ENCODE measurements around the gene NHEJ1.

The NHEJ1 gene

GRCh38 chr2:219112062-219112406 lies 48.6 kb downstream of the NHEJ1 start:
- TF ChIP-seq POLR2A (IDR thresholded peaks at IDR 0.05; ENCODE audit: low read depth, low read length) (no peak), TAF1 (IDR thresholded peaks at IDR 0.05; ENCODE audit: borderline replicate concordance, low read depth, low read length) (no peak), POLR2AphosphoS5 (IDR thresholded peaks at IDR 0.05; ENCODE audit: low read depth, low read length) (no peak)
- DNase-seq (ENCODE audit: insufficient read length) (no peak), FAIRE-seq (no peak)

GRCh38 chr2:219111375-219112061 lies 49.1 kb downstream of the NHEJ1 start:
- DNase-seq (ENCODE audit: insufficient read length) (no peak), FAIRE-seq (no peak)
- TF ChIP-seq TAF1 (IDR thresholded peaks at IDR 0.05; ENCODE audit: borderline replicate concordance, low read depth, low read length) (no peak), POLR2AphosphoS5 (IDR thresholded peaks at IDR 0.05; ENCODE audit: low read depth, low read length) (no peak), POLR2A (IDR thresholded peaks at IDR 0.05; ENCODE audit: low read depth, low read length) (no peak)

- TF ChIP-seq POLR2AphosphoS5 (IDR thresholded peaks at IDR 0.05; ENCODE audit: low read depth, low read length) (no peak), TAF1 (IDR thresholded peaks at IDR 0.05; ENCODE audit: borderline replicate concordance, low read depth, low read length) (no peak), POLR2A (IDR thresholded peaks at IDR 0.05; ENCODE audit: low read depth, low read length) (no peak)
- FAIRE-seq (no peak), DNase-seq (ENCODE audit: insufficient read length) (no peak)
Observed at GRCh38 chr2:219109471-219109870, 51.1 kb downstream of the NHEJ1 start.

- FAIRE-seq (no peak), DNase-seq (ENCODE audit: insufficient read length) (no peak)
- TF ChIP-seq POLR2AphosphoS5 (IDR thresholded peaks at IDR 0.05; ENCODE audit: low read depth, low read length) (no peak), POLR2A (IDR thresholded peaks at IDR 0.05; ENCODE audit: low read depth, low read length) (no peak), TAF1 (IDR thresholded peaks at IDR 0.05; ENCODE audit: borderline replicate concordance, low read depth, low read length) (no peak)
Observed at GRCh38 chr2:219107758-219108157, 52.9 kb downstream of the NHEJ1 start.

GRCh38 chr2:219106251-219106650 lies 54.4 kb downstream of the NHEJ1 start:
- no peak for FAIRE-seq
- no peak for DNase-seq (ENCODE audit: insufficient read length)
- TF ChIP-seq TAF1 (IDR thresholded peaks at IDR 0.05; ENCODE audit: borderline replicate concordance, low read depth, low read length) (no peak), POLR2AphosphoS5 (IDR thresholded peaks at IDR 0.05; ENCODE audit: low read depth, low read length) (no peak), POLR2A (IDR thresholded peaks at IDR 0.05; ENCODE audit: low read depth, low read length) (no peak)

GRCh38 chr2:219104107-219105035 lies 56.2 kb downstream of the NHEJ1 start:
- peak; percentile 34 for DNase-seq (ENCODE audit: insufficient read length)
- FAIRE-seq: peak; percentile 88
- TF ChIP-seq POLR2A (IDR thresholded peaks at IDR 0.05; ENCODE audit: low read depth, low read length) (no peak), POLR2AphosphoS5 (IDR thresholded peaks at IDR 0.05; ENCODE audit: low read depth, low read length) (no peak), TAF1 (IDR thresholded peaks at IDR 0.05; ENCODE audit: borderline replicate concordance, low read depth, low read length) (no peak)

GRCh38 chr2:219099329-219099728 lies 61.3 kb downstream of the NHEJ1 start:
- peak; percentile 5 for FAIRE-seq
- no peak for DNase-seq (ENCODE audit: insufficient read length)
- TF ChIP-seq POLR2A (IDR thresholded peaks at IDR 0.05; ENCODE audit: low read depth, low read length) (no peak), POLR2AphosphoS5 (IDR thresholded peaks at IDR 0.05; ENCODE audit: low read depth, low read length) (no peak), TAF1 (IDR thresholded peaks at IDR 0.05; ENCODE audit: borderline replicate concordance, low read depth, low read length) (no peak)

GRCh38 chr2:219095406-219095935 lies 65.1 kb downstream of the NHEJ1 start:
- FAIRE-seq (no peak), DNase-seq (ENCODE audit: insufficient read length) (no peak)
- TF ChIP-seq TAF1 (IDR thresholded peaks at IDR 0.05; ENCODE audit: borderline replicate concordance, low read depth, low read length) (no peak), POLR2A (IDR thresholded peaks at IDR 0.05; ENCODE audit: low read depth, low read length) (no peak), POLR2AphosphoS5 (IDR thresholded peaks at IDR 0.05; ENCODE audit: low read depth, low read length) (no peak)

GRCh38 chr2:219094171-219094570 lies 66.4 kb downstream of the NHEJ1 start:
- no peak for TF ChIP-seq POLR2A (IDR thresholded peaks at IDR 0.05; ENCODE audit: low read depth, low read length)
- FAIRE-seq: no peak
- DNase-seq (ENCODE audit: insufficient read length): no peak

GRCh38 chr2:219090436-219091299 lies 69.9 kb downstream of the NHEJ1 start:
- no peak for FAIRE-seq
- TF ChIP-seq TAF1 (IDR thresholded peaks at IDR 0.05; ENCODE audit: borderline replicate concordance, low read depth, low read length) (no peak), POLR2A (IDR thresholded peaks at IDR 0.05; ENCODE audit: low read depth, low read length) (no peak), POLR2AphosphoS5 (IDR thresholded peaks at IDR 0.05; ENCODE audit: low read depth, low read length) (no peak)
- no peak for DNase-seq (ENCODE audit: insufficient read length)

GRCh38 chr2:219089330-219089729 lies 71.3 kb downstream of the NHEJ1 start:
- FAIRE-seq (no peak), DNase-seq (ENCODE audit: insufficient read length) (no peak)
- TF ChIP-seq POLR2AphosphoS5 (IDR thresholded peaks at IDR 0.05; ENCODE audit: low read depth, low read length): no peak
- no peak for TF ChIP-seq TAF1 (IDR thresholded peaks at IDR 0.05; ENCODE audit: borderline replicate concordance, low read depth, low read length)
- TF ChIP-seq POLR2A (IDR thresholded peaks at IDR 0.05; ENCODE audit: low read depth, low read length): no peak
